Keratinocyte (primary cell): ENCODE measurements around the gene MPC1. TPM values are rescaled to one million over a fixed set of nuclear protein-coding genes. Genes with fewer than 3 reads are reported as not detected.

Experiments
- DNase-seq: peaks from one replicate; pipeline ENCODE4 v3.0.0-alpha.2; 2011; ENCODE audit warnings: low read depth, missing footprints, low spot score
- FAIRE-seq: peaks from 2 replicates; lab custom pipeline; 2011; peaks lifted over from hg19 to GRCh38; lab: Jason Lieb, UNC
- H2AFZ ChIP-seq: 2 replicates; pipeline ENCODE4 v1.6.0; 2012; ENCODE audit warnings: low read length, control low read depth, inconsistent platforms; ENCODE audit not compliant: control insufficient read depth
- H3K27ac ChIP-seq: 2 replicates; pipeline ENCODE4 v1.5.1; 2011; ENCODE audit warnings: low read length; ENCODE audit not compliant: control insufficient read depth, insufficient read depth
- H3K27me3 ChIP-seq: 3 replicates; pipeline ENCODE4 v1.6.0; 2011; ENCODE audit warnings: low read length; ENCODE audit not compliant: control insufficient read depth, insufficient read depth; ENCODE audit errors: extremely low read depth
- H3K36me3 ChIP-seq, 2 experiments: 2 replicates in 1 of 2; 3 replicates in 1 of 2; pipeline ENCODE4 v1.5.1; 2011; ENCODE audit warnings: low read length in 2 of 2, mild to moderate bottlenecking in 1 of 2; ENCODE audit not compliant: control insufficient read depth in 2 of 2, insufficient read depth in 2 of 2; ENCODE audit errors: extremely low read depth in 1 of 2
- H3K4me1 ChIP-seq: 3 replicates; pipeline ENCODE4 v1.5.1; 2011; ENCODE audit warnings: low read length; ENCODE audit not compliant: control insufficient read depth, insufficient read depth; ENCODE audit errors: extremely low read depth
- H3K4me2 ChIP-seq: 3 replicates; pipeline ENCODE4 v1.6.0; 2011; ENCODE audit warnings: low read depth, low read length; ENCODE audit not compliant: control insufficient read depth, insufficient read depth; ENCODE audit errors: extremely low read depth
- H3K4me3 ChIP-seq, 3 experiments: fragments of 200-600 bp in 1 of 3; sonication (generic) in 1 of 3; 2 replicates in 2 of 3; 3 replicates in 1 of 3; pipeline ENCODE4 v1.5.1; 2011 to 2016; ENCODE audit warnings: low read length in 3 of 3, mild to moderate bottlenecking in 3 of 3, control low read depth in 2 of 3, inconsistent platforms in 1 of 3, low read depth in 1 of 3, mixed read lengths in 1 of 3, mixed run types in 1 of 3, moderate library complexity in 1 of 3; ENCODE audit not compliant: control insufficient read depth in 2 of 3, insufficient read depth in 2 of 3; ENCODE audit errors: extremely low read depth in 1 of 3
- H3K79me2 ChIP-seq: 2 replicates; pipeline ENCODE4 v1.6.0; 2012; ENCODE audit warnings: low read length; ENCODE audit not compliant: control insufficient read depth, insufficient read depth
- H3K9ac ChIP-seq: 3 replicates; pipeline ENCODE4 v1.6.0; 2011; ENCODE audit warnings: low read length; ENCODE audit not compliant: control insufficient read depth, insufficient read depth; ENCODE audit errors: extremely low read depth
- H3K9me1 ChIP-seq: 3 replicates; pipeline ENCODE4 v1.6.0; 2011; ENCODE audit warnings: low read length; ENCODE audit not compliant: control insufficient read depth, insufficient read depth; ENCODE audit errors: extremely low read depth
- H3K9me3 ChIP-seq: 2 replicates; pipeline ENCODE4 v1.5.1; 2012; ENCODE audit warnings: low read depth, low read length; ENCODE audit not compliant: control insufficient read depth
- H4K20me1 ChIP-seq: 3 replicates; pipeline ENCODE4 v1.6.0; 2011; ENCODE audit warnings: low read length; ENCODE audit not compliant: control insufficient read depth, insufficient read depth; ENCODE audit errors: extremely low read depth
- EZH2 ChIP-seq: IDR thresholded peaks from one replicate; pipeline ENCODE4 v1.6.1; 2012; ENCODE audit warnings: inconsistent platforms, mild to moderate bottlenecking, low read length, moderate library complexity
- dilution Hi-C: fragments of 300-500 bp; cut with MboI; formaldehyde crosslinking; loops from one replicate; pipeline ENCODE4 v1.7.0; 2020; ENCODE audit warnings: low sequenced_read_pairs; ENCODE audit not compliant: extremely low pct_ligation_motif_present
- polyA plus RNA-seq, 5 experiments: library from polyadenylated mRNA; depleted of rRNA in 3 of 5; stranded (reverse) in 3 of 5; stranded (forward) in 1 of 5; unstranded in 1 of 5; fragments of >200 nt; gene quantifications; 1 replicate in 1 of 5; 2 replicates in 3 of 5; 3 replicates in 1 of 5; pipeline versions ENCODE4 v1.2.1 to v1.2.3, GENCODE V29; 2011 to 2012; ENCODE audit warnings: missing spikeins in 2 of 5, low read depth in 1 of 5, low replicate concordance in 1 of 5
- TF ChIP-seq, protein P1 (sequence below), 3 experiments: IDR thresholded peaks in 1 of 3; conservative IDR thresholded peaks in 1 of 3; optimal IDR thresholded peaks in 1 of 3; 2 replicates in 2 of 3; 3 replicates in 1 of 3; pipeline versions ENCODE3 to v1.5.1; 2011; ENCODE audit warnings: low read length in 3 of 3, mild to moderate bottlenecking in 3 of 3, moderate library complexity in 2 of 3, control low read depth in 1 of 3, inconsistent platforms in 1 of 3; ENCODE audit not compliant: insufficient read depth in 2 of 3; ENCODE audit errors: extremely low read depth in 1 of 3

MPC1 gene
- polyA plus RNA-seq, 1 donor (not counting 4 experiments of a cell fraction or from before 2014, with no cell fraction given), result 26.4 TPM

DNA sequence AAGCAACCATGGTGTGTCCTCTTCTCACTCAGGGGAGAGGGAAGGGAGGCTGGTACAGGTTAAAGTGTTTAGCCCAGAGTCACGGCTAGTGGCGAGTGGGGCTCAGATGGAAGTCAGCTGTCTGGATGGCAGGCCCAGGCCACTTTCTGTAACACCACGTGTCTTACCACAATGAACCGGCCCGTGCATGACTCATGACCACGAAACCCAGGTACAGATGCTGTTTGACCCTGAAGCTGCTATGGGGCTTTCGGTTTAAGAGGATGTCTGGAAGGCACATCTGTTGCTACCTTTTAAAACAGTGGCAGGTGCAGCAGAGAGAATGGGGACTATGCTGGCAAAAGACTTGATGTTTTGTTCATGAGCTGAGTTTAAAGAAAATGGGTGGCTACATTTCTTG lies 36.5 kb upstream of the MPC1 start:
- Histone ChIP-seq H3K36me3 (no peaks in the 10 kb centered on the region), H3K9ac (no peak overlapping the region), H3K4me2 (no peak overlapping the region), H3K27ac (no peak overlapping the region), H3K4me1 (no peaks in the 10 kb centered on the region), H4K20me1 (no peaks in the 10 kb centered on the region), H3K9me3 (no peaks in the 10 kb centered on the region), H3K9me1 (no peaks in the 10 kb centered on the region), H3K79me2 (no peaks in the 10 kb centered on the region), H2AFZ (no peak overlapping the region), H3K4me3 (no peak overlapping the region), H3K27me3 (no peaks in the 10 kb centered on the region)
- FAIRE-seq, result no peak
- TF ChIP-seq EZH2, result no peak
- TF ChIP-seq, protein P1, sequence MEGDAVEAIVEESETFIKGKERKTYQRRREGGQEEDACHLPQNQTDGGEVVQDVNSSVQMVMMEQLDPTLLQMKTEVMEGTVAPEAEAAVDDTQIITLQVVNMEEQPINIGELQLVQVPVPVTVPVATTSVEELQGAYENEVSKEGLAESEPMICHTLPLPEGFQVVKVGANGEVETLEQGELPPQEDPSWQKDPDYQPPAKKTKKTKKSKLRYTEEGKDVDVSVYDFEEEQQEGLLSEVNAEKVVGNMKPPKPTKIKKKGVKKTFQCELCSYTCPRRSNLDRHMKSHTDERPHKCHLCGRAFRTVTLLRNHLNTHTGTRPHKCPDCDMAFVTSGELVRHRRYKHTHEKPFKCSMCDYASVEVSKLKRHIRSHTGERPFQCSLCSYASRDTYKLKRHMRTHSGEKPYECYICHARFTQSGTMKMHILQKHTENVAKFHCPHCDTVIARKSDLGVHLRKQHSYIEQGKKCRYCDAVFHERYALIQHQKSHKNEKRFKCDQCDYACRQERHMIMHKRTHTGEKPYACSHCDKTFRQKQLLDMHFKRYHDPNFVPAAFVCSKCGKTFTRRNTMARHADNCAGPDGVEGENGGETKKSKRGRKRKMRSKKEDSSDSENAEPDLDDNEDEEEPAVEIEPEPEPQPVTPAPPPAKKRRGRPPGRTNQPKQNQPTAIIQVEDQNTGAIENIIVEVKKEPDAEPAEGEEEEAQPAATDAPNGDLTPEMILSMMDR (optimal IDR thresholded peaks at IDR 0.05 in 1 of 3, IDR thresholded peaks at IDR 0.05 in 1 of 3, conservative IDR thresholded peaks at IDR 0.05 in 1 of 3; ENCODE audit: extremely low read depth in 1 of 3, insufficient read depth in 2 of 3, low read length in 3 of 3), result no peak
- no peak for DNase-seq
- dilution Hi-C loops, result no loop called here

DNA sequence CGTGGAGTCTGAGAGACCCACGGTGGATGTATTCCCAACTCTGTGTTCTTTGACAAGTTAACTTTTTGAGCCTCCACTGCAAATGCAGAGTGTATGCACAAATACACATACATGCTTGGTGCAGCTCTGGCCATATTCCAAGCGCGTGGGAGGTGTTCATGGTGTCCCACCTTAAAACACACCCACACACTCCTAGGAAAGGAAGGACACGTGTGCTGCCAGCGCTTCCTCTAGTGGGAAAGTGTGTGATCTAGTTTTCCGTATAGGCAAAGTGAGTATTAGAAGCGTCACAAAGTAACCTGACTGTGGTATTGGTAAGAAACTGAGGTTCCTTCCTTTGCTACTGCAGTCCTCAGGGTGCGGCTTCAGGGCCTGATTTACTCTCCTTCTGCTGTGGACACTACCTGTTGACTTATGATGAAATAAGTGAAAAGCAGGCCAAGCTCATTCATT lies 36.0 kb upstream of the MPC1 start:
- Histone ChIP-seq H3K4me1 (no peaks in the 10 kb centered on the region), H3K9me3 (no peaks in the 10 kb centered on the region), H4K20me1 (no peaks in the 10 kb centered on the region), H3K9me1 (no peaks in the 10 kb centered on the region), H3K36me3 (no peaks in the 10 kb centered on the region), H3K27ac (no peak overlapping the region), H3K79me2 (no peaks in the 10 kb centered on the region), H3K27me3 (no peaks in the 10 kb centered on the region), H3K9ac (no peak overlapping the region), H3K4me3 (no peak overlapping the region), H3K4me2 (no peak overlapping the region), H2AFZ (no peak overlapping the region)
- TF ChIP-seq EZH2, result no peak
- TF ChIP-seq, protein P1 (optimal IDR thresholded peaks at IDR 0.05 in 1 of 3, IDR thresholded peaks at IDR 0.05 in 1 of 3, conservative IDR thresholded peaks at IDR 0.05 in 1 of 3; ENCODE audit: extremely low read depth in 1 of 3, insufficient read depth in 2 of 3, low read length in 3 of 3), result no peak
- no peak for DNase-seq
- dilution Hi-C loops, result no loop called here
- FAIRE-seq, result no peak
